Loucy (cell line): Measurements from ENCODE around the gene TTBK1.

ENCODE experiments used
- H2AFZ ChIP-seq: fragments of 200-600 bp; sonication (generic); 2 replicates; pipeline ENCODE4 v1.6.0; 2016; ENCODE audit warnings: antibody characterized with exemption, mild to moderate bottlenecking, low read length, moderate library complexity
- H3F3A ChIP-seq: fragments of 200-600 bp; 2 replicates; pipeline ENCODE4 v1.6.0; 2016; ENCODE audit warnings: antibody characterized with exemption, low read depth, mild to moderate bottlenecking
- H3K27me3 ChIP-seq: fragments of 200-600 bp; sonication (generic); 2 replicates; pipeline ENCODE4 v1.6.1; 2014; ENCODE audit warnings: low read length, mild to moderate bottlenecking; ENCODE audit not compliant: insufficient read depth, poor library complexity, severe bottlenecking
- H3K36me3 ChIP-seq: fragments of 200-600 bp; sonication (generic); 2 replicates; pipeline ENCODE4 v1.6.1; 2016; ENCODE audit warnings: low read length; ENCODE audit not compliant: insufficient read depth
- H3K4me1 ChIP-seq: fragments of 200-600 bp; sonication (generic); 2 replicates; pipeline ENCODE4 v1.5.1; 2014; ENCODE audit warnings: low read length, mild to moderate bottlenecking; ENCODE audit not compliant: insufficient read depth, poor library complexity, severe bottlenecking
- H3K4me2 ChIP-seq: fragments of 200-600 bp; sonication (generic); 2 replicates; pipeline ENCODE4 v1.6.0; 2014; ENCODE audit warnings: antibody characterized with exemption, low read length, low read depth, mild to moderate bottlenecking; ENCODE audit not compliant: poor library complexity, severe bottlenecking
- H3K4me3 ChIP-seq: fragments of 200-600 bp; sonication (generic); 2 replicates; pipeline ENCODE4 v1.5.1; 2014; ENCODE audit warnings: low read length, mild to moderate bottlenecking, mixed read lengths; ENCODE audit not compliant: poor library complexity, severe bottlenecking
- H3K79me2 ChIP-seq: fragments of 200-600 bp; sonication (generic); 2 replicates; pipeline ENCODE4 v1.6.1; 2014; ENCODE audit warnings: low read length; ENCODE audit not compliant: insufficient read depth
- H3K9ac ChIP-seq: fragments of 200-600 bp; sonication (generic); 2 replicates; pipeline ENCODE4 v1.6.0; 2014; ENCODE audit warnings: mild to moderate bottlenecking, low read depth, low read length, moderate library complexity; ENCODE audit not compliant: poor library complexity, severe bottlenecking
- H3K9me2 ChIP-seq: fragments of 200-600 bp; sonication (generic); replicated peaks from 2 replicates; pipeline ENCODE4 v1.6.1; 2016; ENCODE audit warnings: low read depth, low read length, mixed read lengths
- H3K9me3 ChIP-seq: fragments of 200-600 bp; sonication (generic); 2 replicates; pipeline ENCODE4 v1.6.1; 2014; ENCODE audit warnings: mild to moderate bottlenecking, antibody characterized with exemption, low read length, low read depth; ENCODE audit not compliant: insufficient read depth
- H4K20me1 ChIP-seq: fragments of 200-600 bp; sonication (generic); 2 replicates; pipeline ENCODE4 v1.6.0; 2014; ENCODE audit warnings: antibody characterized with exemption, low read length, mild to moderate bottlenecking; ENCODE audit not compliant: insufficient read depth, poor library complexity, severe bottlenecking
- EZH2phosphoT487 ChIP-seq: fragments of 200-600 bp; IDR thresholded peaks from 2 replicates; pipeline ENCODE4 v1.6.1; 2018; ENCODE audit warnings: antibody characterized with exemption, mild to moderate bottlenecking, moderate library complexity, borderline replicate concordance
- TF ChIP-seq, protein P1 (sequence below): fragments of 200-600 bp; sonication (generic); conservative IDR thresholded peaks from 2 replicates; pipeline ENCODE4 v1.5.1; 2014; ENCODE audit warnings: mild to moderate bottlenecking, antibody characterized with exemption, low read length

The TTBK1 gene

DNA sequence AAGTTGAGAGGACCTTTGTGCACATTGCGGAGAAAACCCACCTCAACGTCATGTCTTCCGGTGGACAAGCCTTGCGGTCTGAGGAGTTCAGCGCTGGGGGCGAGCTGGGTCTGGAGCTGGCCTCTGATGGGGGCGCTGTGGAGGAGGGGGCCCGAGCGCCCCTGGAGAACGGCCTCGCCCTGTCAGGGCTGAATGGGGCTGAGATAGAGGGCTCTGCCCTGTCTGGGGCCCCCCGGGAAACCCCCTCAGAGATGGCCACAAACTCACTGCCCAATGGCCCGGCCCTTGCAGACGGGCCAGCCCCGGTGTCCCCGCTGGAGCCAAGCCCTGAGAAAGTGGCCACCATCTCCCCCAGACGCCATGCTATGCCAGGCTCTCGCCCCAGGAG is 40.2 kb downstream of the TTBK1 start:
- no peak overlapping the region for H2AFZ ChIP-seq
- no peak overlapping the region for H3K4me2 ChIP-seq
- H3K9me2 ChIP-seq, result no peaks in the 10 kb centered on the region
- no peaks in the 10 kb centered on the region for H3K9me3 ChIP-seq
- no peaks in the 10 kb centered on the region for H3F3A ChIP-seq
- no peak overlapping the region for H3K4me3 ChIP-seq
- TF ChIP-seq, protein P1, sequence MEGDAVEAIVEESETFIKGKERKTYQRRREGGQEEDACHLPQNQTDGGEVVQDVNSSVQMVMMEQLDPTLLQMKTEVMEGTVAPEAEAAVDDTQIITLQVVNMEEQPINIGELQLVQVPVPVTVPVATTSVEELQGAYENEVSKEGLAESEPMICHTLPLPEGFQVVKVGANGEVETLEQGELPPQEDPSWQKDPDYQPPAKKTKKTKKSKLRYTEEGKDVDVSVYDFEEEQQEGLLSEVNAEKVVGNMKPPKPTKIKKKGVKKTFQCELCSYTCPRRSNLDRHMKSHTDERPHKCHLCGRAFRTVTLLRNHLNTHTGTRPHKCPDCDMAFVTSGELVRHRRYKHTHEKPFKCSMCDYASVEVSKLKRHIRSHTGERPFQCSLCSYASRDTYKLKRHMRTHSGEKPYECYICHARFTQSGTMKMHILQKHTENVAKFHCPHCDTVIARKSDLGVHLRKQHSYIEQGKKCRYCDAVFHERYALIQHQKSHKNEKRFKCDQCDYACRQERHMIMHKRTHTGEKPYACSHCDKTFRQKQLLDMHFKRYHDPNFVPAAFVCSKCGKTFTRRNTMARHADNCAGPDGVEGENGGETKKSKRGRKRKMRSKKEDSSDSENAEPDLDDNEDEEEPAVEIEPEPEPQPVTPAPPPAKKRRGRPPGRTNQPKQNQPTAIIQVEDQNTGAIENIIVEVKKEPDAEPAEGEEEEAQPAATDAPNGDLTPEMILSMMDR, result no peak
- no peak for TF ChIP-seq EZH2phosphoT487
- H3K36me3 ChIP-seq, result no peaks in the 10 kb centered on the region
- no peak overlapping the region for H3K9ac ChIP-seq
- H3K79me2 ChIP-seq, result no peaks in the 10 kb centered on the region
- no peaks in the 10 kb centered on the region for H3K27me3 ChIP-seq
- H4K20me1 ChIP-seq, result no peaks in the 10 kb centered on the region
- H3K4me1 ChIP-seq, result no peaks in the 10 kb centered on the region

DNA sequence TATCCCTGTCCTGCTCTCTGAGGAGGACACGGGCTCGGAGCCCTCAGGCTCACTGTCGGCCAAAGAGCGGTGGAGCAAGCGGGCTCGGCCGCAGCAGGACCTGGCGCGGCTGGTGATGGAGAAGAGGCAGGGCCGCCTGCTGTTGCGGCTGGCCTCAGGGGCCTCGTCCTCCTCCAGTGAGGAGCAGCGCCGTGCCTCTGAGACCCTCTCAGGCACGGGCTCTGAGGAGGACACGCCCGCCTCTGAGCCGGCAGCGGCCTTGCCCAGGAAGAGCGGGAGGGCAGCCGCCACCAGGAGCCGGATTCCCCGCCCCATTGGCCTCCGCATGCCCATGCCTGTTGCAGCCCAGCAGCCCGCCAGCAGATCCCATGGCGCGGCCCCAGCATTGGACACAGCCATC is 40.6 kb downstream of the TTBK1 start:
- H3K27me3 ChIP-seq, result no peaks in the 10 kb centered on the region
- no peaks in the 10 kb centered on the region for H3K36me3 ChIP-seq
- no peaks in the 10 kb centered on the region for H3K9me2 ChIP-seq
- H3K4me1 ChIP-seq, result no peaks in the 10 kb centered on the region
- H3K9me3 ChIP-seq, result no peaks in the 10 kb centered on the region
- H3K4me3 ChIP-seq, result no peak overlapping the region
- no peak overlapping the region for H3K9ac ChIP-seq
- H3K4me2 ChIP-seq, result no peak overlapping the region
- no peaks in the 10 kb centered on the region for H3F3A ChIP-seq
- no peak for TF ChIP-seq EZH2phosphoT487
- H3K79me2 ChIP-seq, result no peaks in the 10 kb centered on the region
- no peaks in the 10 kb centered on the region for H4K20me1 ChIP-seq
- H2AFZ ChIP-seq, result no peak overlapping the region

DNA sequence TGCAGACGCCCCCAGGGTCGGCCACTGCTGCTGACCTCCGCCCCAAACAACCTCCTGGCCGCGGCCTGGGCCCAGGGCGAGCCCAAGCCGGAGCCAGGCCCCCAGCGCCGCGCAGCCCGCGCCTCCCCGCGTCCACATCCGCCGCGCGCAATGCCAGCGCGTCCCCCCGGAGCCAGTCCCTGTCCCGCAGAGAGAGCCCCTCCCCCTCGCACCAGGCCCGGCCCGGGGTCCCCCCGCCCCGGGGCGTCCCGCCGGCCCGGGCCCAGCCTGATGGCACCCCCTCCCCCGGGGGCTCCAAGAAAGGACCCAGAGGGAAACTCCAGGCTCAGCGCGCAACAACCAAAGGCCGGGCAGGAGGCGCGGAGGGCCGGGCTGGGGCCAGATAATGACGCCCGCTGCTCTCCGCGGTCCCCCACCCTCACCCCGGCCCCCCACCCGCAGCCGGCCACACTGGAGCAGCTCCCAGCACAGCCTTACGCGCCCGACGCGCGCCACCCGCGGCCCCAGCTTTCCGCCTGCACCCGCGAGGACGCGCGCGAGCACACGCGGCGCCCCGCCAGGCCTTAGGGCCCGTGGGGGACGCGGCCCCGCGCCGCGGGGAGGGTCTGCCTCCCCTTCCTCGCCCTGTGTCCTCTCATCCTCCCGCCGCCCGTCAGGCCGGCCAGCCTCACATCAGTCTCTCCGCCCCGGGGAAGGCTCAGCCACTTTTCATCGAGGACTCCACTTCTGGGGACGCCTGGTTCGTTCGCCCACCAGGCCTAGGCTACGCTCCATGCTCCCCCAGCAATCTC is 41.9 kb downstream of the TTBK1 start:
- Histone ChIP-seq H2AFZ (no peak overlapping the region), H3K4me3 (no peak overlapping the region), H3K36me3 (no peaks in the 10 kb centered on the region), H4K20me1 (no peaks in the 10 kb centered on the region), H3K4me1 (no peaks in the 10 kb centered on the region), H3F3A (no peaks in the 10 kb centered on the region), H3K4me2 (no peak overlapping the region), H3K9ac (no peak overlapping the region), H3K9me3 (no peaks in the 10 kb centered on the region), H3K27me3 (no peaks in the 10 kb centered on the region), H3K79me2 (no peaks in the 10 kb centered on the region), H3K9me2 (no peaks in the 10 kb centered on the region)
- TF ChIP-seq, protein P1, result no peak
- no peak for TF ChIP-seq EZH2phosphoT487

DNA sequence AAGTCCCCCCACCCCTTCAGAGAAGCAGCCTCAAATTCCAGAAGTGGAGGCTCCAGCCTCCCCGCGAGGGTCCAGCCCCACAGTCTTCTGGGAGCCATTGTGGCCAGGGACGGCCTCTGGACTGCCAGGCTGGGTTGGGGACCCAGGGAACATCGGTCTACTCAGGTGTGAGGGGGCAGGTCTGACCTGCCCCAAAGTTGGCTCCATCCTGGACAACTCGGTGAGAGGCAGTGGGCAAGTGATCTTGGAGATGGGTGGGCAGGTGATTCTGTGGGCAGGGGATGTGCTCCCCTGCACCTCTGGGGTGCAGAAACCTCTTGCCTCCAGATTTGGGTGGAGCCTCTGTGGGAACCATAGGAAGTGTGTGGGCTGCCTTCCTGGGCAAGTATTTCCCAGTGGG is 42.6 kb downstream of the TTBK1 start:
- H3K79me2 ChIP-seq, result no peaks in the 10 kb centered on the region
- no peak overlapping the region for H3K4me3 ChIP-seq
- H3K4me1 ChIP-seq, result no peaks in the 10 kb centered on the region
- H4K20me1 ChIP-seq, result no peaks in the 10 kb centered on the region
- no peaks in the 10 kb centered on the region for H3K27me3 ChIP-seq
- no peak overlapping the region for H3K9ac ChIP-seq
- no peaks in the 10 kb centered on the region for H3K9me3 ChIP-seq
- H3K9me2 ChIP-seq, result no peaks in the 10 kb centered on the region
- no peaks in the 10 kb centered on the region for H3F3A ChIP-seq
- H2AFZ ChIP-seq, result no peak overlapping the region
- no peak overlapping the region for H3K4me2 ChIP-seq
- TF ChIP-seq EZH2phosphoT487, result no peak
- TF ChIP-seq, protein P1, result no peak
- no peaks in the 10 kb centered on the region for H3K36me3 ChIP-seq
